G401.6 (cell line): ENCODE data around the gene TRAPPC12.
"Not testable (repeated sequence)": the region's sequence is repeated elsewhere in the genome, so short reads cannot be mapped to it uniquely, and the experiment has no call there.

Experiments used
- FAIRE-seq: peaks from 2 replicates; lab custom pipeline; 2012; peaks lifted over from hg19 to GRCh38; lab: Jason Lieb, UNC

TRAPPC12 gene

GRCh38 chr2:3487432-3487831, 107.9 kb downstream of the TRAPPC12 start:
- FAIRE-seq = no peak

GRCh38 chr2:3488061-3488531, 108.6 kb downstream of the TRAPPC12 start:
- FAIRE-seq = no peak

- FAIRE-seq = no peak
Observed at GRCh38 chr2:3488855-3489763, 109.6 kb downstream of the TRAPPC12 start.

- FAIRE-seq = no peak
Observed at GRCh38 chr2:3489764-3490115, 110.2 kb downstream of the TRAPPC12 start.

GRCh38 chr2:3490191-3491170, 111.0 kb downstream of the TRAPPC12 start:
- FAIRE-seq = no peak

- no peak for FAIRE-seq
Observed at GRCh38 chr2:3491306-3491705, 111.8 kb downstream of the TRAPPC12 start.

- no peak for FAIRE-seq
Observed at GRCh38 chr2:3491716-3492474, 112.4 kb downstream of the TRAPPC12 start.

- not testable (repeated sequence) for FAIRE-seq
Observed at GRCh38 chr2:3492475-3492787, 112.9 kb downstream of the TRAPPC12 start.

- no peak for FAIRE-seq
Observed at GRCh38 chr2:3492951-3493614, 113.6 kb downstream of the TRAPPC12 start.

GRCh38 chr2:3493615-3494007, 114.1 kb downstream of the TRAPPC12 start:
- FAIRE-seq = peak; percentile 15

- FAIRE-seq = no peak
Observed at GRCh38 chr2:3494984-3495666, 115.6 kb downstream of the TRAPPC12 start.

GRCh38 chr2:3496708-3497080, 117.2 kb downstream of the TRAPPC12 start:
- not testable (repeated sequence) for FAIRE-seq

- no peak for FAIRE-seq
Observed at GRCh38 chr2:3498783-3499394, 119.4 kb downstream of the TRAPPC12 start.

GRCh38 chr2:3500326-3500899, 120.9 kb downstream of the TRAPPC12 start:
- no peak for FAIRE-seq

- FAIRE-seq = no peak
Observed at GRCh38 chr2:3503046-3503445, 123.6 kb downstream of the TRAPPC12 start.

- FAIRE-seq = no peak
Observed at GRCh38 chr2:3503483-3503882, 124.0 kb downstream of the TRAPPC12 start.

- FAIRE-seq = no peak
Observed at GRCh38 chr2:3504741-3505140, 125.2 kb downstream of the TRAPPC12 start.

GRCh38 chr2:3505771-3506170, 126.3 kb downstream of the TRAPPC12 start:
- FAIRE-seq = no peak

- FAIRE-seq = no peak
Observed at GRCh38 chr2:3512086-3512485, 132.6 kb downstream of the TRAPPC12 start.
